HG03571 (cell line): ENCODE data around the gene SCARB2.
A peak's percentile ranks its signal among the peaks of the same experiment; 100 is the strongest.

Experiments
- ATAC-seq: cut with Tn5 transposase; IDR thresholded peaks from one replicate; pipeline ENCODE4 v1.9.1; 2021; ENCODE audit not compliant: unreplicated experiment

Gene SCARB2

GRCh38 chr4:76200771-76201231 lies 12.8 kb downstream of the SCARB2 start:
- no peak for ATAC-seq

GRCh38 chr4:76199664-76200211 lies 13.9 kb downstream of the SCARB2 start:
- ATAC-seq = peak; percentile 87

GRCh38 chr4:76198411-76199237 lies 15.0 kb downstream of the SCARB2 start:
- peak; percentile 45 for ATAC-seq

- peak; percentile 1 for ATAC-seq
Measured at GRCh38 chr4:76197971-76198410, 15.6 kb downstream of the SCARB2 start.

- no peak for ATAC-seq
Measured at GRCh38 chr4:76197031-76197743, 16.4 kb downstream of the SCARB2 start.

- ATAC-seq = no peak
Measured at GRCh38 chr4:76196376-76196775, 17.2 kb downstream of the SCARB2 start.

- no peak for ATAC-seq
Measured at GRCh38 chr4:76195326-76195725, 18.3 kb downstream of the SCARB2 start.

- no peak for ATAC-seq
Measured at GRCh38 chr4:76194325-76194724, 19.3 kb downstream of the SCARB2 start.

- no peak for ATAC-seq
Measured at GRCh38 chr4:76192236-76192635, 21.4 kb downstream of the SCARB2 start.

- no peak for ATAC-seq
Measured at GRCh38 chr4:76188557-76188956, 25.1 kb downstream of the SCARB2 start.

GRCh38 chr4:76188149-76188548 lies 25.5 kb downstream of the SCARB2 start:
- no peak for ATAC-seq

GRCh38 chr4:76187152-76187551 lies 26.5 kb downstream of the SCARB2 start:
- no peak for ATAC-seq

- no peak for ATAC-seq
Measured at GRCh38 chr4:76182463-76182862, 31.2 kb downstream of the SCARB2 start.

- peak; percentile 75 for ATAC-seq
Measured at GRCh38 chr4:76179398-76180318, 34.0 kb downstream of the SCARB2 start.

- ATAC-seq = no peak
Measured at GRCh38 chr4:76178296-76178695, 35.3 kb downstream of the SCARB2 start.

GRCh38 chr4:76177709-76178108 lies 35.9 kb downstream of the SCARB2 start:
- no peak for ATAC-seq

- no peak for ATAC-seq
Measured at GRCh38 chr4:76175336-76175735, 38.3 kb downstream of the SCARB2 start.

GRCh38 chr4:76174216-76174615 lies 39.4 kb downstream of the SCARB2 start:
- no peak for ATAC-seq

GRCh38 chr4:76168688-76169087 lies 44.9 kb downstream of the SCARB2 start:
- no peak for ATAC-seq

- ATAC-seq = no peak
Measured at GRCh38 chr4:76166480-76166879, 47.1 kb downstream of the SCARB2 start.

- ATAC-seq = no peak
Measured at GRCh38 chr4:76160355-76160754, 53.3 kb downstream of the SCARB2 start.
